Esophagus muscularis mucosa (tissue), 3 donors: ENCODE data around the gene ITPRIPL1.

Experiments used
- CTCF ChIP-seq, 3 experiments: fragments of 200-600 bp in 2 of 3; fragments of 450-650 bp in 1 of 3; sonication (generic) in 2 of 3; IDR thresholded peaks; one replicate each; pipeline ENCODE4 v1.5.1; 2017 to 2019; ENCODE audit warnings: antibody characterized with exemption in 3 of 3, mild to moderate bottlenecking in 2 of 3, moderate library complexity in 1 of 3
- POLR2A ChIP-seq: fragments of 450-650 bp; IDR thresholded peaks from one replicate; pipeline ENCODE4 v1.6.1; 2017; ENCODE audit warnings: antibody characterized with exemption, moderate library complexity, mild to moderate bottlenecking, low read depth
- POLR2AphosphoS5 ChIP-seq, 2 donors: sonication (generic); formaldehyde crosslinking; IDR thresholded peaks; one replicate each; pipeline ENCODE4 v1.6.1; 2017; ENCODE audit warnings: antibody characterized with exemption in 2 of 2

- no peak for TF ChIP-seq CTCF (IDR thresholded peaks at IDR 0.05)
- TF ChIP-seq POLR2A = no peak
- TF ChIP-seq POLR2AphosphoS5 (IDR thresholded peaks at IDR 0.05) = no peak
Measured at GRCh38 chr2:96304606-96305005, 20.5 kb upstream of the ITPRIPL1 start.
